Measurements from ENCODE around the gene PCBD1.
"Not testable (repeated sequence)": the region's sequence is repeated elsewhere in the genome, so short reads cannot be mapped to it uniquely, and the experiment has no call there.

Gene PCBD1

DNA sequence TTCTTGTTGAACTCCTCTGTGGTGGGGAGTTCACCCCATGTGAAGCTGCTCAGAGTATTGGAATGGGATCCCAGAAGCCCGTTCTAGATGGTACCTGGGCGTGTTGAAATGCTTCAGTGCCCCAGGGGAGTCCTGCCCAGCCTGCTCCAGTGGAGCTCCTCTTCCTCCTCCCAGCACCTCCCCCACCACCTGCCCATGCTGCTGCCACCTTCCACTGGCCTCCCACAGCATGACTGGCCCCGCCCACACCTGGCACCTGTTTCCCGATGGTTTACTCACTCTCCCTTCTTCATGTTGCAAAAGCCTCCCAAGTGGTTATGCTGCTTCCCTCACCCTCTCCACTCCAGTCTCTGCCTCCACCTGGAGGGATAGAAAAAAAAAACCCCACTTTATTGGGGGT is 32.2 kb upstream of the PCBD1 start:
- H3K27ac ChIP-seq: no peak overlapping the region
- intact Hi-C loops (cut with DNase I; ENCODE audit: low total_unique reads): no loop called here
- no peak for DNase-seq
- TF ChIP-seq, protein P1, sequence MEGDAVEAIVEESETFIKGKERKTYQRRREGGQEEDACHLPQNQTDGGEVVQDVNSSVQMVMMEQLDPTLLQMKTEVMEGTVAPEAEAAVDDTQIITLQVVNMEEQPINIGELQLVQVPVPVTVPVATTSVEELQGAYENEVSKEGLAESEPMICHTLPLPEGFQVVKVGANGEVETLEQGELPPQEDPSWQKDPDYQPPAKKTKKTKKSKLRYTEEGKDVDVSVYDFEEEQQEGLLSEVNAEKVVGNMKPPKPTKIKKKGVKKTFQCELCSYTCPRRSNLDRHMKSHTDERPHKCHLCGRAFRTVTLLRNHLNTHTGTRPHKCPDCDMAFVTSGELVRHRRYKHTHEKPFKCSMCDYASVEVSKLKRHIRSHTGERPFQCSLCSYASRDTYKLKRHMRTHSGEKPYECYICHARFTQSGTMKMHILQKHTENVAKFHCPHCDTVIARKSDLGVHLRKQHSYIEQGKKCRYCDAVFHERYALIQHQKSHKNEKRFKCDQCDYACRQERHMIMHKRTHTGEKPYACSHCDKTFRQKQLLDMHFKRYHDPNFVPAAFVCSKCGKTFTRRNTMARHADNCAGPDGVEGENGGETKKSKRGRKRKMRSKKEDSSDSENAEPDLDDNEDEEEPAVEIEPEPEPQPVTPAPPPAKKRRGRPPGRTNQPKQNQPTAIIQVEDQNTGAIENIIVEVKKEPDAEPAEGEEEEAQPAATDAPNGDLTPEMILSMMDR (IDR thresholded peaks at IDR 0.05): no peak
- H3K4me3 ChIP-seq: no peak overlapping the region
- peaks cover 0 to 3% (median 0%) of the 10 kb centered on the region in 4 donors for H3K4me1 ChIP-seq
- H3K27me3 ChIP-seq: peaks cover 0 to 41% of the 10 kb centered on the region in 2 donors
- H3K36me3 ChIP-seq: no peaks in the 10 kb centered on the region
- H3K9me3 ChIP-seq: no peaks in the 10 kb centered on the region

GRCh38 chr10:70919906-70920305 is 31.5 kb upstream of the PCBD1 start:
- H3K4me1 ChIP-seq; intact Hi-C loops (cut with DNase I; ENCODE audit: low total_unique reads); H3K36me3 ChIP-seq; DNase-seq; H3K4me3 ChIP-seq; H3K9me3 ChIP-seq; H3K27ac ChIP-seq: not testable (repeated sequence)
- peaks cover 0 to 46% of the 10 kb centered on the region in 2 donors for H3K27me3 ChIP-seq

- intact Hi-C loops (cut with DNase I; ENCODE audit: low total_unique reads): no loop called here
- H3K27ac ChIP-seq: no peak overlapping the region
- no peak for DNase-seq
Measured at GRCh38 chr10:70918851-70919530, 30.6 kb upstream of the PCBD1 start.

DNA sequence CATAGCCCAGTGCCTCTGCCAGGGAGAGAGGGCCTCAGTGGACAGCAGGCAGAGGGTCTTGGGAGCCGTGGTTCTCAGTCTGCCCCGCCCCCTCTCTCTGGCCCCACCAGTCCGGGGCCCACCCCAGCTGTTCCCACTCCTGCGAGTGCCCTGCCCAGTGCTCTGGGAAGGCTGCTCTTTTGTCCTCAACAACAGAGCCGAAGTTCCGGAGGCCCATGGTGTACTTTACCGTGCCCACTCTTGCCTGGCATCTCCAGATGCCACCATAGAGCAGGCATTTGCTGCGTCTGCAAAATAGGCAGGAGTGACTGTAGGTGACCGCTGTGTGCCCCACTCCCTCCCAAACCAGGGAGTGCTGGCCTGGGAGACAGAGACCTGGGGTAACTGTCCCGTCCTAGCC is 29.3 kb upstream of the PCBD1 start:
- intact Hi-C loops (cut with DNase I; ENCODE audit: low total_unique reads): no loop called here

More at GRCh38 chr10:70918851-70919530, 30.6 kb upstream of the PCBD1 start:
- H3K4me3 ChIP-seq: no peak overlapping the region
- peaks cover 0 to 54% of the 10 kb centered on the region in 2 donors for H3K27me3 ChIP-seq
- no peaks in the 10 kb centered on the region for H3K36me3 ChIP-seq
- TF ChIP-seq, protein P1 (IDR thresholded peaks at IDR 0.05): no peak
- H3K9me3 ChIP-seq: no peaks in the 10 kb centered on the region
- no peaks in the 10 kb centered on the region for H3K4me1 ChIP-seq

DNA sequence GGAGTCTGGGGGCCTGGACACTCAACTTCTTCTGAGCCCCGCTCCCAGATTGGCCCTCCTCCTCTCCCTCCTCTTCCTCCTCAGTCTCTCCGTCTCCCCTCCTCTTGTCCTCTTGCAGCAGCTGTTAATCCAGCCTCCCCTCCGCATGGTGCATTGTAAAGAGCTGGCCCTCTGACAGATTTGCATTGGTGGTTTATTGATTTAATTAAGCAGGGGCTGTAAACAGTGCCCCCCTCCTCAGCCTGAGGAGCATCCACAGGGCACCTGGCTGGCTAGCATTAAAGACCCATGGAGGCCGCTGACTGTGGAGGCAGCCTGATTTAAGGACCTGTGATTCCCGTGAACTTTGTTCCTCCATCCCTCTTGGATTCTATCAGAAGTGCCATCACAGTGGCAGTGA is 28.9 kb upstream of the PCBD1 start:
- Histone ChIP-seq H3K27ac (no peak overlapping the region), H3K4me3 (no peak overlapping the region), H3K4me1 (no peaks in the 10 kb centered on the region), H3K27me3 (peaks cover 0 to 51% of the 10 kb centered on the region in 2 donors), H3K36me3 (no peaks in the 10 kb centered on the region), H3K9me3 (no peaks in the 10 kb centered on the region)
- DNase-seq: no peak
- TF ChIP-seq, protein P1 (IDR thresholded peaks at IDR 0.05): no peak
- intact Hi-C loops (cut with DNase I; ENCODE audit: low total_unique reads): no loop called here

More for the DNA sequence above, 29.3 kb upstream of the PCBD1 start:
- no peak overlapping the region for H3K27ac ChIP-seq
- TF ChIP-seq, protein P1 (IDR thresholded peaks at IDR 0.05): no peak
- no peak overlapping the region for H3K4me3 ChIP-seq
- no peak for DNase-seq
- no peaks in the 10 kb centered on the region for H3K9me3 ChIP-seq
- no peaks in the 10 kb centered on the region for H3K36me3 ChIP-seq
- H3K4me1 ChIP-seq: no peaks in the 10 kb centered on the region
- peaks cover 0 to 54% of the 10 kb centered on the region in 2 donors for H3K27me3 ChIP-seq

GRCh38 chr10:70916241-70916640 is 27.9 kb upstream of the PCBD1 start:
- no peaks in the 10 kb centered on the region for H3K4me1 ChIP-seq
- H3K9me3 ChIP-seq: no peaks in the 10 kb centered on the region
- TF ChIP-seq, protein P1 (IDR thresholded peaks at IDR 0.05): no peak
- intact Hi-C loops (cut with DNase I; ENCODE audit: low total_unique reads): no loop called here
- H3K36me3 ChIP-seq: no peaks in the 10 kb centered on the region
- no peak for DNase-seq
- H3K27me3 ChIP-seq: peaks cover 0 to 53% of the 10 kb centered on the region in 2 donors
- no peak overlapping the region for H3K27ac ChIP-seq
- no peak overlapping the region for H3K4me3 ChIP-seq
